Endothelial cell of umbilical vein (primary cell): ENCODE measurements around the gene INSYN2B. TPM values are rescaled to one million over a fixed set of nuclear protein-coding genes. Genes with fewer than 3 reads are reported as not detected.

Experiments
- BruUV-seq: library from RNA; stranded (reverse); fragments of 400-500 nt; replicated peaks from 2 replicates; lab custom pipeline; 2021; lab: Mats Ljungman, UMichigan
- CTCF ChIA-PET: fragments of 300-600, 350-600 bp; sonication (Branson Sonifier 250); formaldehyde crosslinking; loops from one replicate; lab custom pipeline; 2021; ENCODE audit warnings: antibody characterized with exemption, inconsistent platforms; lab: Charles Lee
- POLR2A ChIA-PET: fragments of 300-600, 350-600 bp; sonication (Branson Sonifier 250); formaldehyde crosslinking; loops from one replicate; lab custom pipeline; 2021; ENCODE audit warnings: antibody characterized with exemption, inconsistent platforms; lab: Charles Lee
- DNase-seq: peaks from one replicate; pipeline ENCODE4 v3.0.0-alpha.2; 2011; ENCODE audit warnings: low read depth, low spot score
- FAIRE-seq: peaks from 2 replicates; lab custom pipeline; 2011; peaks lifted over from hg19 to GRCh38; lab: Jason Lieb, UNC
- H2AFZ ChIP-seq: 2 replicates; pipeline ENCODE4 v1.6.0; 2012; ENCODE audit warnings: low read depth, low read length, control low read depth, inconsistent platforms
- H3K27ac ChIP-seq: 2 replicates; pipeline ENCODE4 v1.5.1; 2011; ENCODE audit warnings: low read depth, mild to moderate bottlenecking, control low read depth, low read length, moderate library complexity; ENCODE audit not compliant: insufficient read depth
- H3K27me3 ChIP-seq, 2 experiments: 2 replicates each; pipeline versions ENCODE4 v1.6.0 to v1.6.1; 2011; ENCODE audit warnings: low read length in 2 of 2, mixed read lengths in 1 of 2; ENCODE audit not compliant: control insufficient read depth in 2 of 2, insufficient read depth in 2 of 2
- H3K36me3 ChIP-seq, 2 experiments: 2 replicates in 1 of 2; 3 replicates in 1 of 2; pipeline ENCODE4 v1.5.1; 2011; ENCODE audit warnings: low read length in 2 of 2, mild to moderate bottlenecking in 1 of 2, moderate library complexity in 1 of 2; ENCODE audit not compliant: control insufficient read depth in 2 of 2, insufficient read depth in 2 of 2; ENCODE audit errors: extremely low read depth in 1 of 2
- H3K4me1 ChIP-seq: 3 replicates; pipeline ENCODE4 v1.5.1; 2011; ENCODE audit warnings: mild to moderate bottlenecking, low read length; ENCODE audit not compliant: control insufficient read depth, insufficient read depth; ENCODE audit errors: extremely low read depth
- H3K4me2 ChIP-seq: 2 replicates; pipeline ENCODE4 v1.6.1; 2011; ENCODE audit warnings: low read length, control low read depth, mixed read lengths; ENCODE audit not compliant: insufficient read depth
- H3K4me3 ChIP-seq, 3 experiments: fragments of 200-600 bp in 1 of 3; sonication (generic), shearing (Covaris generic) in 1 of 3; replicated peaks in 1 of 3; 2 replicates each; pipeline ENCODE4 v1.5.1; 2011 to 2016; ENCODE audit warnings: control low read depth in 3 of 3, low read length in 3 of 3, mild to moderate bottlenecking in 2 of 3, inconsistent platforms in 1 of 3, low read depth in 1 of 3, moderate library complexity in 1 of 3; ENCODE audit not compliant: insufficient read depth in 1 of 3
- H3K79me2 ChIP-seq: 2 replicates; pipeline ENCODE4 v1.6.0; 2012; ENCODE audit warnings: low read length, inconsistent platforms; ENCODE audit not compliant: control insufficient read depth, insufficient read depth
- H3K9ac ChIP-seq: replicated peaks from 2 replicates; pipeline ENCODE3; 2011; ENCODE audit warnings: low read length, control low read depth; ENCODE audit not compliant: insufficient read depth; ENCODE audit errors: extremely low read depth
- H3K9me1 ChIP-seq: replicated peaks from 3 replicates; pipeline ENCODE4 v1.6.0; 2011; ENCODE audit warnings: mild to moderate bottlenecking, low read length; ENCODE audit not compliant: control insufficient read depth, insufficient read depth; ENCODE audit errors: extremely low read depth
- H3K9me3 ChIP-seq: replicated peaks from 2 replicates; pipeline ENCODE4 v1.5.1; 2012; ENCODE audit warnings: low read length, inconsistent platforms; ENCODE audit not compliant: control insufficient read depth, insufficient read depth
- H4K20me1 ChIP-seq: replicated peaks from 2 replicates; pipeline ENCODE3; 2011; ENCODE audit warnings: mild to moderate bottlenecking, low read length; ENCODE audit not compliant: control insufficient read depth, insufficient read depth; ENCODE audit errors: extremely low read depth
- EZH2 ChIP-seq: IDR thresholded peaks from 2 replicates; pipeline ENCODE4 v1.6.1; 2012; ENCODE audit warnings: borderline replicate concordance, low read depth, mild to moderate bottlenecking, moderate library complexity, low read length, inconsistent platforms; ENCODE audit not compliant: severe bottlenecking
- FOS ChIP-seq: IDR thresholded peaks from 2 replicates; pipeline ENCODE4 v1.6.1; 2011; ENCODE audit warnings: mild to moderate bottlenecking, low read length, moderate library complexity, borderline replicate concordance; ENCODE audit not compliant: insufficient read depth
- GATA2 ChIP-seq: IDR thresholded peaks from 2 replicates; pipeline ENCODE4 v1.7.0; 2011; ENCODE audit warnings: low read depth, mild to moderate bottlenecking, moderate library complexity, mixed read lengths, low read length; ENCODE audit not compliant: insufficient read length, insufficient read depth
- JUN ChIP-seq: IDR thresholded peaks from 2 replicates; pipeline ENCODE4 v1.6.1; 2011; ENCODE audit warnings: borderline replicate concordance, low read depth; ENCODE audit not compliant: insufficient read length, insufficient read depth
- MYC ChIP-seq: IDR thresholded peaks from one replicate; pipeline ENCODE4 v1.6.1; 2011; ENCODE audit warnings: mild to moderate bottlenecking, low read depth, low read length
- POLR2A ChIP-seq: IDR thresholded peaks from 2 replicates; pipeline ENCODE4 v1.6.1; 2012; ENCODE audit warnings: low read depth, mild to moderate bottlenecking, control low read depth, low read length
- POLR2AphosphoS5 ChIP-seq: IDR thresholded peaks from 2 replicates; pipeline ENCODE4 v1.6.1; 2012; ENCODE audit warnings: low read depth, mild to moderate bottlenecking, control low read depth, low read length, moderate library complexity; ENCODE audit not compliant: insufficient read depth
- dilution Hi-C: fragments of 300-500 bp; cut with MboI; formaldehyde crosslinking; loops from one replicate; pipeline ENCODE4 v1.15.0; 2019; ENCODE audit warnings: low sequenced_read_pairs; ENCODE audit not compliant: extremely low pct_ligation_motif_present
- intact Hi-C: fragments of 100-400 bp; cut with micrococcal nuclease; formaldehyde crosslinking; loops from one replicate; pipeline ENCODE4 v1.10.0; 2022
- polyA plus RNA-seq, 4 experiments: library from polyadenylated mRNA; depleted of rRNA in 3 of 4; stranded (reverse) in 3 of 4; unstranded in 1 of 4; fragments of >200 nt; gene quantifications; 2 replicates each; pipeline versions ENCODE4 v1.2.1 to v1.2.3, GENCODE V29; 2011 to 2012; ENCODE audit warnings: missing spikeins in 1 of 4
- total RNA-seq: library from RNA; stranded (reverse); gene quantifications from 2 replicates; pipeline ENCODE4 v1.2.3, GENCODE V29; 2021
- TF ChIP-seq, protein P1 (sequence below), 2 donors: IDR thresholded peaks; 1 replicate in 1 of 2; 2 replicates in 1 of 2; pipeline ENCODE4 v1.5.1; 2011; ENCODE audit warnings: low read length in 2 of 2, mild to moderate bottlenecking in 2 of 2, moderate library complexity in 2 of 2, control low read depth in 1 of 2, inconsistent platforms in 1 of 2, low read depth in 1 of 2; ENCODE audit not compliant: insufficient read depth in 1 of 2; ENCODE audit errors: extremely low read depth in 1 of 2
- TF ChIP-seq, protein P2 (sequence below): IDR thresholded peaks from 2 replicates; pipeline ENCODE4 v1.6.1; 2011; ENCODE audit not compliant: insufficient read depth, insufficient read length

INSYN2B gene
- total and polyA plus RNA-seq, 2 donors (not counting 3 experiments of a cell fraction or from before 2014, with no cell fraction given), result 8.2 to 17.1 TPM

DNA sequence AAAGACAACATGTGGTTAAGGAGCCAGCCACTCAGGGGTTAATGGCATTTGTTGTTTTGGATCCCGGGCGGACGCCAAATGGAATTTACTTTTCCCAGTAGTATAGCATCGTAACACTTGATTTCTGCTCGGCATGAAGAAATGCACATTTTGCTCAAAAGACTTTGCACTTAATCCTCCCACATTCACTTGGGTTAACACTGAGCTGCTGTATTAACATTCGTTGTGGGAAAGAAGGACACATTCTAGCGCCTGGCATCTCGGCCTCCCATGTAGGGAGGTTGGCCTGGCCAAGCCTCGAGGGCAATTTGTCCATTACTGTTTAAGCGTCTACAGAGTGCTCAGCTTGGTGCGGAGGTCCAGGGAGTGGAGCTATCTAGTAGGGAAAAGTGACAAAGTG is 32.3 kb upstream of the INSYN2B start:
- BruUV-seq, result no TSS peak
- Histone ChIP-seq H3K79me2 (no peaks in the 10 kb centered on the region), H3K4me1 (no peaks in the 10 kb centered on the region), H3K9me3 (no peaks in the 10 kb centered on the region), H2AFZ (no peak overlapping the region), H3K9ac (no peak overlapping the region), H3K27ac (no peak overlapping the region), H3K4me2 (no peak overlapping the region), H3K27me3 (peaks cover 8 to 13% of the 10 kb centered on the region in 2 experiments), H4K20me1 (no peaks in the 10 kb centered on the region), H3K36me3 (no peaks in the 10 kb centered on the region), H3K4me3 (no peak overlapping the region), H3K9me1 (no peaks in the 10 kb centered on the region)
- FAIRE-seq (no peak), DNase-seq (no peak)
- ChIA-PET POLR2A (no interaction called here), CTCF (no interaction called here)
- intact Hi-C loops, result no loop called here
- no peak for TF ChIP-seq MYC
- TF ChIP-seq EZH2, result peak; percentile 4
- dilution Hi-C loops, result no loop called here

DNA sequence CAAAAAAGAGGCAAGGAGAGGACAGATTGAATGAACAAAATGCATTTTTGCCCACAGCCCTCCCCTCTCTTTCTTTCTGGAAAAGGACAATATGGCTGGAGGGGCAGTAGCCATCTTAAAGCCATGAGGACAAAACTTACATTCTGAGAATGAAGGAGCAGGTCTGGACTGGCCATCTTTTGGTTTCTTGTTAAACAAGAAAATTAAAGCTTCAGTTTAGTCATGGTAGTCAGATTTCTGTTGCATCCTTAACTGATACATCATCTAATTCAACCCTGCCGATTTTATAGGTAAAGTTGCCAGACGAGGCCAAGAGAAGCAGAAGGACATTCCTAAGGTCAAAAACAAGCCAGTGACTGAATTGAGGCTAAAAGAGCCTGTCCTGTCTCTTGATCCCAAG is 31.5 kb upstream of the INSYN2B start:
- FAIRE-seq (no peak), DNase-seq (no peak)
- dilution Hi-C loops (no loop called here), intact Hi-C loops (no loop called here)
- H3K9me1 ChIP-seq, result no peaks in the 10 kb centered on the region
- no peak overlapping the region for H2AFZ ChIP-seq
- H4K20me1 ChIP-seq, result no peaks in the 10 kb centered on the region
- no TSS peak for BruUV-seq
- H3K9me3 ChIP-seq, result no peaks in the 10 kb centered on the region
- no peaks in the 10 kb centered on the region for H3K4me1 ChIP-seq
- no peak overlapping the region for H3K9ac ChIP-seq
- H3K27ac ChIP-seq, result no peak overlapping the region
- TF ChIP-seq, protein P1, sequence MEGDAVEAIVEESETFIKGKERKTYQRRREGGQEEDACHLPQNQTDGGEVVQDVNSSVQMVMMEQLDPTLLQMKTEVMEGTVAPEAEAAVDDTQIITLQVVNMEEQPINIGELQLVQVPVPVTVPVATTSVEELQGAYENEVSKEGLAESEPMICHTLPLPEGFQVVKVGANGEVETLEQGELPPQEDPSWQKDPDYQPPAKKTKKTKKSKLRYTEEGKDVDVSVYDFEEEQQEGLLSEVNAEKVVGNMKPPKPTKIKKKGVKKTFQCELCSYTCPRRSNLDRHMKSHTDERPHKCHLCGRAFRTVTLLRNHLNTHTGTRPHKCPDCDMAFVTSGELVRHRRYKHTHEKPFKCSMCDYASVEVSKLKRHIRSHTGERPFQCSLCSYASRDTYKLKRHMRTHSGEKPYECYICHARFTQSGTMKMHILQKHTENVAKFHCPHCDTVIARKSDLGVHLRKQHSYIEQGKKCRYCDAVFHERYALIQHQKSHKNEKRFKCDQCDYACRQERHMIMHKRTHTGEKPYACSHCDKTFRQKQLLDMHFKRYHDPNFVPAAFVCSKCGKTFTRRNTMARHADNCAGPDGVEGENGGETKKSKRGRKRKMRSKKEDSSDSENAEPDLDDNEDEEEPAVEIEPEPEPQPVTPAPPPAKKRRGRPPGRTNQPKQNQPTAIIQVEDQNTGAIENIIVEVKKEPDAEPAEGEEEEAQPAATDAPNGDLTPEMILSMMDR (IDR thresholded peaks at IDR 0.05; ENCODE audit: extremely low read depth in 1 of 2, insufficient read depth in 1 of 2, low read depth in 1 of 2, low read length in 2 of 2), result no peak
- TF ChIP-seq POLR2AphosphoS5 (no peak), GATA2 (no peak), JUN (no peak), POLR2A (no peak), MYC (no peak), FOS (no peak), EZH2 (no peak)
- TF ChIP-seq, protein P2, sequence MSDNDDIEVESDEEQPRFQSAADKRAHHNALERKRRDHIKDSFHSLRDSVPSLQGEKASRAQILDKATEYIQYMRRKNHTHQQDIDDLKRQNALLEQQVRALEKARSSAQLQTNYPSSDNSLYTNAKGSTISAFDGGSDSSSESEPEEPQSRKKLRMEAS, result no peak
- H3K4me2 ChIP-seq, result no peak overlapping the region
- H3K36me3 ChIP-seq, result no peaks in the 10 kb centered on the region
- ChIA-PET POLR2A (no interaction called here), CTCF (no interaction called here)
- H3K27me3 ChIP-seq, result peaks cover 7 to 14% of the 10 kb centered on the region in 2 experiments
- no peak overlapping the region for H3K4me3 ChIP-seq
- no peaks in the 10 kb centered on the region for H3K79me2 ChIP-seq
